ENCODE measurements around the gene C7orf33. TPM values are rescaled to one million over a fixed set of nuclear protein-coding genes. Genes with fewer than 3 reads are reported as not detected.
"Not testable (repeated sequence)": the region's sequence is repeated elsewhere in the genome, so short reads cannot be mapped to it uniquely, and the experiment has no call there.

The C7orf33 gene, protein sequence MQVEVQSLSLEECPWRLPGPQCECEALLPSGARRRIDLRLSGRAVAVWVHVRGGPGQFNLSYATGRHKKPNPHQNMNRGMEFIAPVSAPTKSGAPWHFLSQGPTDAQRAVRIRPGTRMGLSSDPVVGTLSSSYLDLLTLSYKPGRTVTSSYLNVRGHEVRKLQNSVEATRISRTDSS
- total RNA-seq = not detected in 2 replicates

DNA sequence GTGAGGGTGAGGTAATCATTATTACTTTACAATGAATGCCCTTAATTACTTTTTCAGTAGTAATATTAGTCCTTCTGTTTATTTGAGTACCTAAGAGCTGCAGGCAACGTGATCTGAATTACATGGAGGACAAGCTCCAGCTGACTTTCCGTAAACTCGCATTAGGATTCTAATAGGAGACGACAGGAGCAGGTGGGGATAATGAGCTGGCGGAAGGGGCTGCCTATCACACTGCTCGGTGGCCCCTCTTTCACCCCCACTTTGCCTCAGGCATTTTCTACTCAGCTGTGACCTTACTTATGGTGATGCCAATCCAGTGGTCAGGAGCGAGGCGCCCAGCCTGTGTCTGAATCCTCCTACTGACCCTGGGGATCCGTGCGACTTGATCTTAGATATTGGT lies at the start of gene C7orf33:
C7orf33 (plus strand) TSS at position 296 of the 400 bp plus-strand sequence. CDS start 160 bp downstream, outside the sequence.
- intact Hi-C loops (cut with micrococcal nuclease) = no loop called here

DNA sequence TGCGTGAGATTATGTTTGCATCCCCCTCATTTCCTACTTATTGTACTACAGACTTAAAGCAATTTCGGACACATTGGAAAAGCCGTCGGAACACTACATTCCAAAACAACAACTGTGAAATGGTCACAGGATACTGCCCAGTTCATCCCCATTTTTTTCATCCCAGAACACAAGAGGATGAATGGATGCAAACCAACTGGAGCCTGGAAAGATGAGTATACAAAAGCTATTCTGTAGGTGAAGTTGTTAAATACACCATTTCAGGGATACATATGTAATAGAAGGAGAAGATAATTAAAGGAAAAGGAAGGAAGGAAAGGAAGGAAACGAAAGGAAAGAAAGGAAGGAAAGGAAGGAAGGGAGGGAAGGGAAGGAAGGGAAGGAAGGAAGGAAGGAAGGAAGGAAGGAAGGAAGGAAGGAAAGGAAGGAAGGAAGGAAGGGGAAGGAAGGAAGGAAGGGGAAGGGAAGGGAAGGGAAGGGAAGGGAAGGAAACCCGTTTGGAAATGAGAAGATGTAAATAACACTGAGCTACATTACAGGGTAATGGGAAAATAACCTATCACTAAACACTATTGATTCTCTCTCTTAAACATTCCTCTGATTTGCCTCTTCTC lies 48.6 kb upstream of the C7orf33 start:
- intact Hi-C loops (cut with micrococcal nuclease) = no loop called here

DNA sequence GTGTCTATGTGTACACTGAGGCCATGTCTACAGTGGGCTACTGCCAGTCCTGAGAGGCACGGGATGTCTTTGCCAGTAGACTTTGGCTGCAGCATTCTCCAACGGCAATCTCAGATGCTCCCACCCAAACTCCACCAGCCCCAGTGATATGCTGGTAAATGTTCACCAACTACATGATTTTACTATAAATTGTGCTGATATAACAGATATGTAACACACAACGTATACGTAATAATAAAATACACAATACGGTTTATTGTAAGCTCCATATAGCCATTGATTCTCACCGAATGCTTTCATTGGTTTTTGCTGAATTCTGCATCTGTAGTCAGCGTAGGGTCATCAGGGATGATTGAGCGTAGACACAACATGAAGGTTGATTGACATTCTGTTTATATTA lies 47.3 kb upstream of the C7orf33 start:
- intact Hi-C loops (cut with micrococcal nuclease) = no loop called here

DNA sequence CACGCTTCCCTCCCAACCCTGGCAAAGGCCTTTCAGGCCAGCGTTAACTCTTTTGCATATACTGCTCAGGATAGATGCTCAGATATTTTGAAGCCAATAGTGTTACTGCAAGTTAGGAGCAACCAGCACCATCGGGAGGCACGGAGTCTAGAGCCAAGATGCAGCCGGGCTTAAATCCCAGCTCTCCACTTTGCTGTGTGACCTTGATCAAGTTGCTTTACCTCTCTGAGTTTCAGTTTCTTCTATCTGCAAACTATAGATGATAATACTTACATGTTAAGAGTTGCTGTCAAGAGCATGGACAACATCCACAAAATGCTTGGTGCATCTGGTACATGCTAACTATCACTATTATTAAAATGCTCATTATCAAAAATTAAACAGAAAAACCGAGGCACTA lies 45.4 kb upstream of the C7orf33 start:
- intact Hi-C loops (cut with micrococcal nuclease) = no loop called here

DNA sequence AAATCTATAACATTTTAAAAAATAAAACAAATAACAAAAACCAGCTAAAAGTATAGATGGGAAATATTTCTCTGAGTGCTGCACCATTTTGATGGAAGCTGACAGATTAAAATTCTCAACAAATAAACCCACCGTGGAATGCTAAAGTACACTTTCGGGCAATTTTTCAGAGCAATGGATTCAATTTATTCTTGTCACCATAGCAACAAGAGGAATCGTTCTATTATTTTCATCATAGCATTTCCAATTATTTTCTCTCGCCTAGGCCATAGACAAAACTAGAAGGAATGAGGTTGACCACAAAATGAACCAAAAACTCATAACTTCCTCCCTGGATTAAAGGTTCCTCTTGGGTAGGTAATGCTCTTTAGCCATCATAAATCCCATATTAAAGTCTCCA lies 44.6 kb upstream of the C7orf33 start:
- intact Hi-C loops (cut with micrococcal nuclease) = no loop called here

DNA sequence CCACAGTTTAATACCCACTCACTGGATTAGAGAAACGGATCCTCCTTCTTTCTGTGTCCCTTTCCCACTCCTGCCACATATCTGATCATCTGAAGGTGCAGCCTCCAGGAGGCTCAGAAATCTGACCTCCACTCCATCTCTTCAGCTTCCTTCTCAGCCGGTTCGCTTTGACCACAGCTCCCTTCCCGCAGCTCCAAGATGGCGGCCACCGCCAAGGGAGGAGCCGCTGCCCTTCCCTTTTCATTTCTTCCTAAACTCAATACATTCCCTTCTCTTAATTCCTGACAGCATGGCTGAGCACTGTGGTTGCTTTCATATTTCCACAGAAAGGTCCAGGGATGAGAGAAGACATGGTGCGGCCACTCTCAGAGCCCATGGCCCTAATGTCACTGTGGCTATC lies 43.7 kb upstream of the C7orf33 start:
- intact Hi-C loops (cut with micrococcal nuclease) = no loop called here

DNA sequence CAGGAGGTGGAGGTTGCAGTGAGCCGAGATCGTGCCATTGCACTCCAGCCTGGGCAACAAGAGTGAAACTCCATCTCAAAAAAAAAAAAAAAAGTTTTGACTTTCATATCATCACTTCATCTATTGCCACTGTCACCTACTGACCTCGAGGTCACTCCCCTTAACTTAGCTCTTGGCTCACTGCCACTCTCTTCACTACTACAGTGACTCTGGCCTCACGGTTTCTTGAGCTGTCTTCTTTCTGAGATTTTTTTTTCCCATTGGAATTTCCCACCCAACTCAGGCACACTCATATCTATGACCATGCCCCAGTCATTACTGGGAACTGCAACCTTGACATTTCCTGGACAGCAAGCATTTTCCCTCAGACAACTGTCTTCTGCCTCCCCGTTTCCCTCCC lies 42.6 kb upstream of the C7orf33 start:
- intact Hi-C loops (cut with micrococcal nuclease) = no loop called here

DNA sequence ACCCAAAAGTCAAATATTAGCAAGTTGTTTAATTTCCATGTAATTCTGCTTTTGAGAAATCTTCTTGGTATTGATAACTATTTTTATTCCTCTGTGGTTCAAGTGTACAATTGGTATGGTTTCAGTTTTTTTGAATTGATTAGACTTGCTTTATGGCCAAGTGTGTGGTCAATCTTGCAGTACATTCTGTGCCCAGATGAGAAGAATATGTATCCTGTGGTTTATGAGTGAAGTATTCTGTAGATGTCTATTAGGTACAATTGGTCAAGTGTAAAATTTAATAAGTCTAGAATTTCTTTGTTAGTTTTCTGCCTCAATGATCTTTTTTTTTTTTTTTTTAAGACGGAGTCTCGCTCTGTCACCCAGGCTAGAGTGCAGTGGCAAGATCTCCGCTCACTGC lies 36.6 kb upstream of the C7orf33 start:
- intact Hi-C loops (cut with micrococcal nuclease) = no loop called here

DNA sequence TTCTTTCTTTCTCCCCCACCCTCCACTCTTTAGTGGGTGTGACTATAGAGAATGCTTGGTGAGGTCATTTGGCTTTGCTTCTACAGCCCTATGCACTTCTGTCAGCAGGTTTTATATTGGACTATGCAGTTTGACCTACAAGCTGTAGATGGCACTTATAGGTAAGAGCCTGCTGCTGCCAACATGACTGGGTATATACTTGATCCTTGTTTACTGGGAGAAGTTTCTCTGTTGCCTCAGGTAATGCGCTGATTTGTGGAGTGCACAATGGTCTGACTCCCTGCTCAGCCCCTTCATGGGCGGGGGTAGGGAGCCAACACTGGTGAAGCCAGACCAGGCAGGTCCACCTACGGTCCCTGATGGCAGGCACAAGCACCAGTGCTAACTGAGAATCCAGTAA lies 33.7 kb upstream of the C7orf33 start:
- intact Hi-C loops (cut with micrococcal nuclease) = no loop called here

DNA sequence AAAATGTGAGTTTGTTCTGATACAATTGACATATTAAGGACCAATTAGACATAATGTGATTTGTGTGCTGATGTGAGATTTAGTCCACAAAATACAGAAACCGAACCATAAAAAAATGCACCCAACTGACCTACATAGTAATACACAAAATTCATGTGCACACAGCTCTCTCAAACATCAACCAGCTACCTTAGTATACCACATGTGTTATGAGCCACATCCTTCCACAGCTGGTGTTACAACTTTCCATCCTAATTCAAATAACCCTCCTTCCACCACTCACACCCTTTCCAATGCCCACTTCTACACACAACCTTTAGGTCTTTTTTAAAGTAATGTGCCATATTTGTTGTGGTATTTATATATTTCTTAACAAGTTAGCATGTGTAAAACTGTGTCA lies 31.7 kb upstream of the C7orf33 start:
- intact Hi-C loops (cut with micrococcal nuclease) = no loop called here

DNA sequence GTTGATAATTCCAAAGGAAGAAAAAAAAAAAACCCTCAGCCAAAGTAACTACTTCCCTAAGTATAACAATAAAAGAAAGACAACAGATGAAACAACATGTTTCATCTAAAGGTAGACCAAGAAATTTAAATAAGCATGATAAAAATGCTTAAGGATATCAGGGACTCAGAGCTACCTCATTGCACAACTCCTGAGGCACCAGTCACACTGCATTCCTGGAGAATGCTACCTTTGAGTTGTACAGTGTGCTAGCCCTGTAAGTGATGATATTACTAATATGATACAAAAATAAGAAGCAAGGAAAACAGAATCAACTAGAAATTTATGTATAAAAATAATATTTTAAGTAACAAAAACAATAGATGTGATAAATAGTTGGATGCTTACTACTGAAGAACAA lies 29.5 kb upstream of the C7orf33 start:
- intact Hi-C loops (cut with micrococcal nuclease) = loop anchor here (5.0 kb wide), 1 partner anchor 136 kb away; the partner anchor contains the start of gene CUL1

DNA sequence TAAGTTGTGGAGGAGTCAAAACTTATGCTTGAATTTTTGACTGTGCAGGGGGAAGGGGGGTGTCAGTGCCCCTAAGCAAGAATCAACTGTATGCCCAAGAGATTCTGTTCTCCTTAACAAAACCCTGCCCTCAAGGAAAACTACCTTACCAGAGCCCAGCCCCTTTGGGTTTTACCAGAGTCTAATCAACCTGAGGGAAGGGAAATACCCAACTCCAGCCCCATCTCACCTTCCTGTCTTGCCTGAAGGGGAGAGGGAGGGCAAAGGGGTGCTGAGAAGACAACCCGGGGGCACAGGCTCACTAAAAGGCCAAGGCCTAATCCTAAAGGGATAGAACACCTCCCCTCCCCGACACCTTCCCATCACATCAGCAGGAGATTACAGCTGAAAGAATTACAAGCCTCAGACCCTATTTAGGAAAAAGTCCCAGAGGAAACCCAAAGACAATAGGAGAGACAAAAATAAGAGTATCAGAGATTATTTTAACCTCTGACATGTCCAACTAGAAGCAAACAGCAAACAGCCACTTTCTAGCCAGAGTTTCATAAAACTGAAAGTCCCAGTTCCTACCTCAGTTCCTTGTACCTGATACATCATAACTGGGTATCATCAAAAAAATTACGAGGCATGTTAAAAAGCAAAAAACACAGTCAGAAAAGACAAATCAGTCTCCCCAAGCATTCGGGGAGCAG lies 26.8 kb upstream of the C7orf33 start:
- intact Hi-C loops (cut with micrococcal nuclease) = loop anchor here (2.0 to 5.0 kb wide), 2 partner anchors 65 to 134 kb away; partner anchors contain the start of gene CUL1

DNA sequence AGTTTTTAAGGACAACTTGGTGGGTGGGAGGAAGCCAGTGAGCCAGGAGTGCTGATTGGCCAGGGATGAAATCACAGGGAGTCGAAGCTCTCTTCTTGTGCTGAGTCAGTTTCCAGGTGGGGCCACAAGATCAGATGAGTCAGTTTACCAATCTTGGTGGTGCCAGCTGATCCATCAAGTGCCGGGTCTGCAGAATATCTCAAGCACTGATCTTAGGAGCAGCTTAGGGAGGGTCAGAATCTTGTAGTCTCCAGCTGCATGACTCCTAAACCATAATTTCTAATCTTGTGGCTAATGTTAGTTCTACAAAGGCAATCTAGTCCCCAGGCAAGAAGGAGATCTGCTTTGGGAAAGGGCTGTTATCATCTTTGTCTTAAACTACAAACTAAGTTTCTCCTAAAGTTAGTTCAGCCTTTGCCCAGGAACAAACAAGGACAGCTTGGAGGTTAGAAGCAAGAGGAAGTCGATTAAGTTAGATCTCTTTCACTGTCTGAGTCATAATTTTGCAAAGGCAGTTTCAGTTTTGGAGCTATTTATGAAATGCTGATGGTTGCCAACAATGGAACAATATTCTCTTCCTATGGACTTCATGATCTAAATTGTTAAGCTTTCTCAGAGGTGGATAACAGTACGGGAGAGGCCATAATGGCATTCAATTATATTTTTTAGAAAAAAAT lies 26.2 kb upstream of the C7orf33 start:
- intact Hi-C loops (cut with micrococcal nuclease) = loop anchor here (2.0 to 5.0 kb wide), 2 partner anchors 64 to 133 kb away; partner anchors contain the start of gene CUL1

DNA sequence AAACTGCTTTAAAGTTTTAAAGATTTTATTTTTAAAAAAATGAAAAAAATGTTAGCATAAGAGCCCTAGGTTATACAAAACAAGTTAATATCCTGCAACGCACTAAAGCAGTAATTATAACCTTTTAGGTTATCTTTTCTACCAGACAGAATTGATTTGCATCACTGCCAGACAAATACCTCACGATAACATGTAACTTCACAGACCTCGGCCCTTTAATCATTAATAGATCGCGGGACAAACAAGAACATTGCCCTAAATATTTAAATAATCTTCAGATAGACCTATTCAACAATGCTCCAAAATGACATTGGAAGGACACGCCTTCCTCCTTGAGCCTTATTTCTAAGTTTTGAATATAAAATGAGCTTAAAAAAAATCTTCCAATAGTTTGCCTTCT lies 23.8 kb upstream of the C7orf33 start:
- intact Hi-C loops (cut with micrococcal nuclease) = no loop called here

DNA sequence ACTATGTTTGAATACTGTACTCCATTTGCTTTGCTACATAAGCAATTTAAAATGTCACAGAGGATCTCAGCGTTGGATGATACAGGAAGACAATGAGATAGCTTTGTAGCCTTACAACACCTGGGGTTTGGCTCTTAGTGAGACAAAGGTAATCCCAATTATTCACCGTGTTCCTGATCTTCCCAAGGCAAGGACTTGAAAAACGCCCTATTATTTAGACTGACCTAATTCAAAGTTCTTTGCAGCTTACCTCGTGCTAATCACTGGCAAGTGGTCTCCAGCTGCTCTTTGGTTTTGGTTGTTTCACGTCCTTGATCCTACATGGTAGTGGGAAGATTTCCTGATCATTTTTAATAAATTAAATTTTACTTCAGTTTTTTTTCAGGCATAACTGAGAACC lies 23.0 kb upstream of the C7orf33 start:
- intact Hi-C loops (cut with micrococcal nuclease) = no loop called here

DNA sequence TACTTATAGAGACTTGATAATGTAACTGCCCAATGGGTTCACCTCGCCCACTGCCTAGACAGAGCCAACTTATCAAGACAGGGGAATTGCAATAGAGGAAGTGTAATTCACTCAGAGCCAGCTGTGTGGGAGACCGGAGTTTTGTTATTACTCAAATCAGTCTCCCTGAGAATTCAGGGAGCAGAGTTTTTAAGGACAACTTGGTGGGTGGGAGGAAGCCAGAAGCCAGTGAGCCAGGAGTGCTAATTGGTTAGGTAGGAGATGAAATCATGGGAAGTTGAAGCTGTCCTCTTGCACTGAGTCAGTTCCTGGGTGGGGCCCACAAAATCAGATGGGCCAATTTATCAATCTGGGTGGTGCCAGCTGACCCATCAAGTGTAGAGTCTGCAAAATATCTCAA lies 20.1 kb upstream of the C7orf33 start:
- intact Hi-C loops (cut with micrococcal nuclease) = no loop called here

DNA sequence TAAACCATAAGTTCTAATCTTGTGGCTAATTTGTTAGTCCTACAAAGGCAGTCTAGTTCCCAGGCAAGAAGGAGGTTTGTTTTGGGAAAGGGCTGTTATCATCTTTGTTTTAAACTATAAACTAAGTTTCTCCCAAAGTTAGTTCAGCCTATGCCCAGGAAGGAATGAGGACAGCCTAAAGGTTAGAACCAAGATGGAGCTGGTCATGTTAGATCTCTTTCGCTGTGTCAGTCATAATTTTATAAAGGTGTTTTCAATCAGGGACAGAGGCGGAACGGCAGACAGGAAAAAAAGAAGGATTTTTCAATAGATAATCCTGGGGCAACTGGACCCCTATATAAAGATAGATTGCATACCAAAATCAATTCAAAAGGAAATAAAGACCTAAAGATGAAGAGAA lies 19.6 kb upstream of the C7orf33 start:
- intact Hi-C loops (cut with micrococcal nuclease) = not testable (repeated sequence)

DNA sequence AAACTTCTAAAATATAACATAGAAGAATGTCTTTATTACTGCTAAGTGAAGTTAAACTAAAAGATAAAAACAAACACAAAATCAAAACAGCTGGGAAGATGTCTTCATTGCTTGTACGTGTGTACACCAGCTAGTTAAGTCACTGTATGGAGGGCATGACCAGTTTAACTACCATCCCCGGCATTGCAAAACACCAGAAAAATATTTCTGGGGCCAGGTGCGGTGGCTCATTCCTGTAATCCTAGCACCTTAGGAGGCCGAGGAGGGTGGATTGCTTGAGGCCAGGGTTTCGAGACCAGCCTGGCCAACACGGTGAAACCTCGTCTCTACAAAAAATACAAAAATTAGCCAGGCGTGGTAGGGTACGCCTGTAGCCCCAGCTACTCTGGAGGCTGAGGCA lies 19.2 kb upstream of the C7orf33 start:
- intact Hi-C loops (cut with micrococcal nuclease) = no loop called here

DNA sequence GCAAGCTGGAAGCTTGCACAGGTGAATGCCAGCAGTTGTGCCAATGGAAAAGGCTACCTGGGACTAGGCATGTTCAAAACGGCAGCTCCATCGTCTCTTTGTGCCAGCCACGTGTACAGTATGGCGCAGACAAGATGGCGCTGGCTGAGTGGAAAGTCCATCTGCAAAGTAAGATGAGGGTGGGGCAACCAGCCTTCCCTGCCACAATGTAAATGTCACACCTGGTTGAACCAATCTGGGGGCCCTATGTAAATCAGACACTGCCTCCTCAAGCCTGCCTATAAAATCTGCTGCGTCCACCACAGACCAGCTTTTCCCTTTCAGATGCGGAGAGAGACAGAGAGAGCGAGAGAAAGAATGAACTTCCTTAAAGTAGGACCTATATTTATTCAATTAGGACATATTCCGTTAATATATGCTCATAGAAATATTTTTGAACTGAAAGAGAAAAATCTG lies 18.5 kb upstream of the C7orf33 start:
- intact Hi-C loops (cut with micrococcal nuclease) = no loop called here

DNA sequence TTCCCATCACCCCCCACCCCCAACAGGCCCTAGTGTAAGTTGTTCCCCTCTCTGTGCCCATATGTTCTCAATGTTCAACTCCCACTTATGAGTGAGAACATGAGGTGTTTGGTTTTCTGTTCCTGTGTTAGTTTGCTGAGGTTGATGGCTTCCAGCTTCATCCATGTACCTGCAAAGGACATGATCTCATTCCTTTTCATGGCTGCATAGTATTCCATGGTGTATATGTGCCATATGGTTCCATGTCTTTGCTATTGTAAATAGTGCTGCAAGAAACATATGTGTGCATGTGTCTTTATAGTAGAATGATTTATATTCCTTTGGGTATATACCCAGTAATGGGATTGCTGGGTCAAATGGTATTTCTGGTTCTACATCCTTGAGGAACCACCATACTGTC lies 17.0 kb upstream of the C7orf33 start:
- intact Hi-C loops (cut with micrococcal nuclease) = not testable (repeated sequence)

DNA sequence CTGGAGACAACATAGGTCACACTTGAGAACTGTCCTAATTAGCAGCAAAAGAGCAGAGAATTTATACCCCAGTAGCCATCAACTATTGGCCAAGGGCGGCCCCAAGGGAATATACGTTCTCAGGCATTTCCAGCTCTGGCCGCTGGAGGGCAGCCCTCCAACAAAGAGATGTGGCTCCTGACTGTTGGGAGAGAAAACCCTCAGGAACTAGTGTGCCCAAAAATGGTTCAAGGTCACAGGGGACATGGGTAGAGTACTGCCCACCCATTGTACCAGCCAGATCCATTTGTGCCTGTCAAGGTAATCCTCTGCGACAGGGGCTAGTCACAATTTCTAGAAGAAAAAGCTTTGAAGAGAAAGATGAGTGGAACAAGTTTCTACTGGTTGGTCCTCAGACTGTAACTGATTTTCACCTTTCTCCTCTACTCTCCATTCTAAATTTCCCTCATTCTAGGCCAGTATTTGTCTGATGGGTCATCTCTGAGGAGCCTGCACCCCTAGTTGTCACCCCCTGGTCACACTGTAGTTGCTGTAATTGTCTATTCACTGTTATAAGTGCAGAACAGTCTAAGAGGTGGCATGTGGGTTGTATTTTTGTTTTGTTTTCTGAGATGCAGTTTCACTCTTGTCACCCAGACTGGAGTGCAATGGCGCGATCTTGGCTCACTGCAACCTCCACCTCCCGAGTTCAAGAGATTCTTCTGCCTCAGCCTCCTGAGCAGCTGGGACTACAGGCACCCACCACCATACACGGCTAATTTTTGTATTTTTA lies 14.7 kb upstream of the C7orf33 start:
- intact Hi-C loops (cut with micrococcal nuclease) = loop anchor here (1.0 to 5.0 kb wide), 4 partner anchors 51 to 387 kb away; partner anchors contain the start of gene CUL1

All from T-helper 2 cell treated with Interferon-gamma antibody and Interleukin-4, amounts not matched to agents 100 ng/mL and 5 ng/mL, for 36 hours (primary cell).